Measurements from ENCODE around the gene EPHB2. TPM values are rescaled to one million over a fixed set of nuclear protein-coding genes. Genes with fewer than 3 reads are reported as not detected.

EPHB2 gene
- total RNA-seq, 3 donors from 2014 or later, result 22.7 to 76.7 (median 70.8) TPM

DNA sequence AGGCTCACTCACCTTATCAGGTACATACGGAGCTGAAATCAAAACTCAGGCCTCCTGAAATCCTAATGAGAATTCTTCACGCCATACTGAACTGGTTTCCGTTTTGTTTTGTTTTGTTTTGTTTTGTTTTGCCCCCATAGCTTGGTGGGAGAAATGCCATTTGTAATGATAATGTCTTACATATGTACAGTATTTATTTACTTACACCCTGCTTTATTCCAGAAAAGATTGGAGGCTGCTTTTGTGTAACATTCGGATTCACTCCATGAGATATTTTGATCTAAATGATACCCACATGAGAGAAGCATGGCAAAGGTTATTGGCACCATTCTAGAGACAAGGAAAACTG lies 84.7 kb downstream of the EPHB2 start:
- Histone ChIP-seq H3K4me3 (no peak overlapping the region), H3K36me3 (ENCODE audit: low read depth) (no peaks in the 10 kb centered on the region), H3K4me1 (ENCODE audit: low read depth) (peaks cover 21% of the 10 kb centered on the region), H3K9me3 (no peaks in the 10 kb centered on the region)
- intact Hi-C loops (cut with DNase I, micrococcal nuclease), result no loop called here
- TF ChIP-seq, protein P1, sequence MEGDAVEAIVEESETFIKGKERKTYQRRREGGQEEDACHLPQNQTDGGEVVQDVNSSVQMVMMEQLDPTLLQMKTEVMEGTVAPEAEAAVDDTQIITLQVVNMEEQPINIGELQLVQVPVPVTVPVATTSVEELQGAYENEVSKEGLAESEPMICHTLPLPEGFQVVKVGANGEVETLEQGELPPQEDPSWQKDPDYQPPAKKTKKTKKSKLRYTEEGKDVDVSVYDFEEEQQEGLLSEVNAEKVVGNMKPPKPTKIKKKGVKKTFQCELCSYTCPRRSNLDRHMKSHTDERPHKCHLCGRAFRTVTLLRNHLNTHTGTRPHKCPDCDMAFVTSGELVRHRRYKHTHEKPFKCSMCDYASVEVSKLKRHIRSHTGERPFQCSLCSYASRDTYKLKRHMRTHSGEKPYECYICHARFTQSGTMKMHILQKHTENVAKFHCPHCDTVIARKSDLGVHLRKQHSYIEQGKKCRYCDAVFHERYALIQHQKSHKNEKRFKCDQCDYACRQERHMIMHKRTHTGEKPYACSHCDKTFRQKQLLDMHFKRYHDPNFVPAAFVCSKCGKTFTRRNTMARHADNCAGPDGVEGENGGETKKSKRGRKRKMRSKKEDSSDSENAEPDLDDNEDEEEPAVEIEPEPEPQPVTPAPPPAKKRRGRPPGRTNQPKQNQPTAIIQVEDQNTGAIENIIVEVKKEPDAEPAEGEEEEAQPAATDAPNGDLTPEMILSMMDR (IDR thresholded peaks at IDR 0.05), result no peak
- ATAC-seq (no peak), DNase-seq (no peak)

DNA sequence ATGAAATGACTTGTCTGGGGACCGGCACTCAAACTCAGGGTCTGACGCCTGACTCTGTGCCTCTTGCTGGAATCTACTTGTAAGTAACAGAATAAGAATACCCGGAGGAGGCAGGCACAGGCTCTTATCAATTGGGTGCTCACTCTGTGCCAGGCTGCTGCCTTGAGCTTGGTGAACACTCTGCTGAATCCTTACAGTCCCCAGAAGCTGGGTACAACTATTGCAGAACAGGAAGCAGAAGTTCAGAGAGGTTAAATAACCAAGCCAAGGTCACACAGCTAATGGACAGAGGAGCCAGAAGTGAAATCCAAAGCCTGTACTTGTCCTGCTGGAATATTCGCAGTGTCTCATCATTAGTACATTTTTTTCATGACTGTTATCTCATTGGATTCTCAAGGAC lies 86.0 kb downstream of the EPHB2 start:
- TF ChIP-seq, protein P1 (IDR thresholded peaks at IDR 0.05), result no peak
- no peak for ATAC-seq
- intact Hi-C loops (cut with DNase I, micrococcal nuclease), result no loop called here

DNA sequence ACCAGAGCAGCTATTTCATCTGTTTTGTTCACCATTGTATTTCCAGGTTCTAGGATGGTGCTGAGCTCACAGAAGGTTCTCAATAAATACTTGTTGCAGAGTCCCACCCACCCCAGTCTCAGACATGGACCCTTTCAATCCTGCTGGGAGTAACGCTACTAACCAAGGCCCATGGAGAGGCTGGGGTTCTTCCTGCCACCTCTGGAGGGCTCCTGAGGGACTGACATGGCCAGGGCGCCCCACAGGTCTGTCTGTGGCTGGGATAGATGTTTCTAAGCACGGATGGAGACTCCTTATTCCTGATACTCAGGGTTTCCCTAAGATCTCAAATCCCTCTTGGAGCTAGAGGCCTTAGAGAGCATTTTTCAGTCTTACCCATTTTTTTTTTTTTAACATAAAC lies 87.4 kb downstream of the EPHB2 start:
- intact Hi-C loops (cut with DNase I, micrococcal nuclease), result no loop called here
- Histone ChIP-seq H3K9me3 (no peaks in the 10 kb centered on the region), H3K4me3 (no peak overlapping the region), H3K4me1 (ENCODE audit: low read depth) (peaks cover 7% of the 10 kb centered on the region), H3K36me3 (ENCODE audit: low read depth) (no peaks in the 10 kb centered on the region)
- no peak for DNase-seq
- ATAC-seq, result no peak
- TF ChIP-seq, protein P1 (IDR thresholded peaks at IDR 0.05), result no peak

More for the DNA sequence above, 86.0 kb downstream of the EPHB2 start:
- Histone ChIP-seq H3K9me3 (no peaks in the 10 kb centered on the region), H3K4me1 (ENCODE audit: low read depth) (peaks cover 10% of the 10 kb centered on the region), H3K36me3 (ENCODE audit: low read depth) (no peaks in the 10 kb centered on the region), H3K4me3 (no peak overlapping the region)
- DNase-seq, result no peak

DNA sequence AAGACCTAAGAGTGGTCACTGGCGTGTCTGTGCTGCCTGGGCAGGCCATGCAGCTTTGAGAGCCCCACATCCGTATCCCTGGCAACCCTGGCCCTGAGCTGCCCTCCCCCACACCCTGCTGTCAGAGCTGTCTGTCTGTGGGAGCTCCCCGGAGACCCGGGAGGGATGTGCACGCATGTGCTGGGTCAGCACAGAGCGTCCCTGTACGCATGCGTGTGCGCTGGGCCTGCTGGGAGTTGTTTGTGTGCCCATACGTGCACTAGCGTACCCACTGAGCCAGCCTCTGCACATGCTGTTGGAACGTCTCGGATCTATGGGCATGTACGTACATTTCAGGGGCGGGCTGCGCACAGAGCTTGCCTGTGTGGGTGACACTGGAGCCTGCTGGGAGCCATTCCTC lies 89.3 kb downstream of the EPHB2 start:
- DNase-seq (no peak), ATAC-seq (no peak)
- no peaks in the 10 kb centered on the region for H3K36me3 ChIP-seq (ENCODE audit: low read depth)
- peaks cover 5% of the 10 kb centered on the region for H3K4me1 ChIP-seq (ENCODE audit: low read depth)
- TF ChIP-seq, protein P1 (IDR thresholded peaks at IDR 0.05), result no peak
- H3K4me3 ChIP-seq, result no peak overlapping the region
- intact Hi-C loops (cut with DNase I, micrococcal nuclease), result no loop called here
- H3K9me3 ChIP-seq, result no peaks in the 10 kb centered on the region

DNA sequence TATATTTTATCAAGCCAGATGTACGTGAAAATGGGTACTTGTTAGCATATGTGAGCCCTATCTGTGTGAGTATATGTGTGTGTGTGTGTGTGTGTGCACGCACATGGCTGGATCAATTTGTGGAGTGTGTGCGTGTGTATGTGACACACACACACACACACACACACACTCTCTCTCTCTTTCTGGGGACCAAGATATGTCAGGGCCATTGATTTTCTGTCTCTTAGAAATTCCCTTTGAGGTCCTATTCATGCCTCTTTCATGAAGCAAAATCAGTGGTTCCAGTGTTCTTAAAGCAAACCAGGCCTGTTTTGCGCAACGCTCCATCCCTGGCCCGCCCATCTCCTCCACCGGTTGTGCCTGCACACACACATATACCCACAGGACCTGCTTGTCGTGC lies 90.0 kb downstream of the EPHB2 start:
- no peak for ATAC-seq
- TF ChIP-seq, protein P1 (IDR thresholded peaks at IDR 0.05), result no peak

DNA sequence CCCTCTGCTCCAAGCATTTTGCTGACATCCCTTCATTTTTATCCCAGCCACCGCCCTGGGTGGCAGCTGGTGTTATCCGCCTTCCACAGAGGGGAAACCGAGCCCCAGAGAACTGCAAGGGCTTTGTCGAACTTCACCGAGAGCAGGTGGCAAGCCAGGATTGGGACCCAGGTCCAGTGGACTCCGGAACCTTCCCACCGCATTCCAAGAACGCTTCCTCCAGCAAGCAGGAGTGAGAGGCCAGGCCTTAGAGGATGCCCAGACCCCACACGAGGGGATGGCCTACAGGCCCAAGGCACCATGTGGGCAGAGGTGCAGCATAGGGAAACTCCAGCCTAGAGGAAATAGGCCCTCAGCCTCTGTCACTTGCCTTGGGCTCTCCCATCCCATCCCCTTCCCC lies 90.7 kb downstream of the EPHB2 start:
- TF ChIP-seq, protein P1 (IDR thresholded peaks at IDR 0.05), result no peak
- Histone ChIP-seq H3K9me3 (no peaks in the 10 kb centered on the region), H3K4me1 (ENCODE audit: low read depth) (no peaks in the 10 kb centered on the region), H3K4me3 (no peak overlapping the region), H3K36me3 (ENCODE audit: low read depth) (no peaks in the 10 kb centered on the region)
- ATAC-seq, result no peak
- no peak for DNase-seq
- intact Hi-C loops (cut with DNase I, micrococcal nuclease), result no loop called here

More for the DNA sequence above, 90.0 kb downstream of the EPHB2 start:
- no peaks in the 10 kb centered on the region for H3K4me1 ChIP-seq (ENCODE audit: low read depth)
- intact Hi-C loops (cut with DNase I, micrococcal nuclease), result no loop called here
- H3K9me3 ChIP-seq, result no peaks in the 10 kb centered on the region
- H3K36me3 ChIP-seq (ENCODE audit: low read depth), result no peaks in the 10 kb centered on the region
- no peak overlapping the region for H3K4me3 ChIP-seq
- DNase-seq, result no peak
